GM23338 (cell line): Measurements from ENCODE around the gene NPPA. TPM values are rescaled to one million over a fixed set of nuclear protein-coding genes. Genes with fewer than 3 reads are reported as not detected.

ENCODE experiments used
- ATAC-seq: fragments of 200-7000 bp; cut with Tn5 transposase; 3 replicates; pipeline ENCODE4 v1.9.1; 2020
- DNase-seq: peaks from one replicate; pipeline ENCODE4 v3.0.0-alpha.2; 2015; ENCODE audit warnings: low spot score
- H2AFZ ChIP-seq: fragments of 200-600 bp; sonication (generic); 2 replicates; pipeline ENCODE4 v1.8.0; 2016; ENCODE audit warnings: antibody characterized with exemption, mild to moderate bottlenecking, moderate library complexity
- H3F3A ChIP-seq: fragments of 200-600 bp; sonication (generic); replicated peaks from 2 replicates; pipeline ENCODE4 v1.8.0; 2017; ENCODE audit warnings: antibody characterized with exemption, mixed run types, low read depth
- H3K27ac ChIP-seq: fragments of 200-600 bp; sonication (generic); 2 replicates; pipeline ENCODE4 v1.6.1; 2016; ENCODE audit warnings: low read depth
- H3K27me3 ChIP-seq: fragments of 200-600 bp; sonication (generic); 2 replicates; pipeline ENCODE4 v1.8.0; 2016; ENCODE audit warnings: mild to moderate bottlenecking, mixed run types, moderate library complexity; ENCODE audit not compliant: insufficient read depth
- H3K36me3 ChIP-seq: fragments of 200-600 bp; sonication (generic); 2 replicates; pipeline ENCODE4 v1.8.0; 2016; ENCODE audit warnings: mild to moderate bottlenecking; ENCODE audit not compliant: insufficient read depth
- H3K4me1 ChIP-seq: fragments of 200-600 bp; sonication (generic); 2 replicates; pipeline ENCODE4 v1.8.0; 2016; ENCODE audit warnings: mild to moderate bottlenecking, moderate library complexity; ENCODE audit not compliant: insufficient read depth
- H3K4me2 ChIP-seq: fragments of 200-600 bp; sonication (generic); 2 replicates; pipeline ENCODE4 v1.7.1; 2017; ENCODE audit warnings: mixed run types
- H3K4me3 ChIP-seq: fragments of 200-600 bp; sonication (generic); 2 replicates; pipeline ENCODE4 v1.6.1; 2016; ENCODE audit warnings: mixed run types
- H3K79me2 ChIP-seq: fragments of 200-600 bp; sonication (generic); replicated peaks from 2 replicates; pipeline ENCODE4 v1.8.0; 2017; ENCODE audit warnings: mild to moderate bottlenecking; ENCODE audit not compliant: insufficient read depth
- H3K9me2 ChIP-seq: fragments of 200-600 bp; sonication (generic); 2 replicates; pipeline ENCODE4 v1.8.0; 2017; ENCODE audit not compliant: insufficient read depth
- H4K20me1 ChIP-seq: fragments of 200-600 bp; sonication (generic); replicated peaks from 2 replicates; pipeline ENCODE4 v1.8.0; 2017; ENCODE audit warnings: mild to moderate bottlenecking; ENCODE audit not compliant: insufficient read depth
- H3K27ac Mint-ChIP-seq: 2 replicates; pipeline ENCODE4 v1.8.0; 2020; ENCODE audit warnings: inconsistent platforms, mild to moderate bottlenecking, moderate library complexity, mixed read lengths
- H3K27me3 Mint-ChIP-seq: 3 replicates; pipeline ENCODE4 v1.8.0; 2022; ENCODE audit warnings: low read depth, mild to moderate bottlenecking, moderate library complexity, mixed read lengths, inconsistent platforms; ENCODE audit not compliant: insufficient read depth, poor library complexity
- H3K36me3 Mint-ChIP-seq: 3 replicates; pipeline ENCODE4 v1.8.0; 2021; ENCODE audit warnings: low read depth, mild to moderate bottlenecking, inconsistent platforms, moderate library complexity, mixed read lengths
- H3K4me1 Mint-ChIP-seq: 3 replicates; pipeline ENCODE4 v1.8.0; 2020; ENCODE audit warnings: mild to moderate bottlenecking, inconsistent platforms, mixed read lengths
- H3K4me3 Mint-ChIP-seq: 3 replicates; pipeline ENCODE4 v1.8.0; 2021; ENCODE audit warnings: moderate library complexity, mild to moderate bottlenecking, inconsistent platforms, mixed read lengths
- H3K9me3 Mint-ChIP-seq: 3 replicates; pipeline ENCODE4 v1.8.0; 2020; ENCODE audit warnings: moderate library complexity, mild to moderate bottlenecking, inconsistent platforms, mixed read lengths
- EZH2 ChIP-seq: fragments of 200-600 bp; sonication (generic); IDR thresholded peaks from one replicate; pipeline ENCODE4 v1.8.0; 2017; ENCODE audit warnings: antibody characterized with exemption, mild to moderate bottlenecking, low read depth; ENCODE audit not compliant: unreplicated experiment
- EZH2phosphoT487 ChIP-seq: fragments of 200-600 bp; sonication (generic); IDR thresholded peaks from one replicate; pipeline ENCODE4 v1.8.1; 2018; ENCODE audit warnings: antibody characterized with exemption; ENCODE audit not compliant: unreplicated experiment
- JUNB ChIP-seq: IDR thresholded peaks from one replicate; pipeline ENCODE4 v1.6.1; 2016; ENCODE audit warnings: antibody characterized with exemption; ENCODE audit not compliant: unreplicated experiment
- NANOG ChIP-seq: IDR thresholded peaks from 2 replicates; pipeline ENCODE4 v1.6.1; 2016; ENCODE audit warnings: antibody characterized with exemption, borderline replicate concordance
- STAT1 ChIP-seq: IDR thresholded peaks from one replicate; pipeline ENCODE4 v1.6.1; 2016; ENCODE audit warnings: antibody characterized with exemption; ENCODE audit not compliant: unreplicated experiment
- ZNF331 ChIP-seq: fragments of 250-450 bp; sonication (Bioruptor Pico); IDR thresholded peaks from 2 replicates; pipeline ENCODE4 v1.5.0; 2020; ENCODE audit warnings: low read depth, mild to moderate bottlenecking, moderate library complexity
- polyA plus RNA-seq: library from polyadenylated mRNA; unstranded; fragments of >200 nt; fragmentation: Nextera tagmentation; extraction: Ambion mirVana; gene quantifications from 2 replicates; pipeline ENCODE4 v1.2.1, GENCODE V29; 2016
- total RNA-seq: library from RNA; depleted of rRNA; stranded (reverse); fragments of >200 nt; shearing (Covaris generic); gene quantifications from 2 replicates; pipeline ENCODE4 v1.2.3, GENCODE V29; 2014
- TF ChIP-seq, protein P1 (sequence below): IDR thresholded peaks from one replicate; pipeline ENCODE4 v1.6.1; 2018; ENCODE audit warnings: antibody characterized with exemption; ENCODE audit not compliant: unreplicated experiment
- TF ChIP-seq, protein P2 (sequence below): IDR thresholded peaks from 2 replicates; pipeline ENCODE4 v1.6.1; 2016; ENCODE audit warnings: antibody characterized with exemption
- TF ChIP-seq, protein P3 (sequence below), 2 experiments: fragments of 200-600 bp in 1 of 2; sonication (generic) in 1 of 2; conservative IDR thresholded peaks; 2 replicates each; pipeline versions ENCODE4 v1.5.1 to v1.6.1; 2016 to 2017; ENCODE audit warnings: antibody characterized with exemption in 2 of 2, low read depth in 2 of 2, mild to moderate bottlenecking in 2 of 2, moderate library complexity in 1 of 2
- TF ChIP-seq, protein P4 (sequence below): fragments of 250-450 bp; sonication (Bioruptor Pico); IDR thresholded peaks from 2 replicates; pipeline ENCODE4 v1.5.0; 2020; ENCODE audit warnings: mild to moderate bottlenecking, moderate library complexity

NPPA gene
- total and polyA plus RNA-seq, 2 experiments from 2014 or later: 0.29 TPM; not detected in 1

DNA sequence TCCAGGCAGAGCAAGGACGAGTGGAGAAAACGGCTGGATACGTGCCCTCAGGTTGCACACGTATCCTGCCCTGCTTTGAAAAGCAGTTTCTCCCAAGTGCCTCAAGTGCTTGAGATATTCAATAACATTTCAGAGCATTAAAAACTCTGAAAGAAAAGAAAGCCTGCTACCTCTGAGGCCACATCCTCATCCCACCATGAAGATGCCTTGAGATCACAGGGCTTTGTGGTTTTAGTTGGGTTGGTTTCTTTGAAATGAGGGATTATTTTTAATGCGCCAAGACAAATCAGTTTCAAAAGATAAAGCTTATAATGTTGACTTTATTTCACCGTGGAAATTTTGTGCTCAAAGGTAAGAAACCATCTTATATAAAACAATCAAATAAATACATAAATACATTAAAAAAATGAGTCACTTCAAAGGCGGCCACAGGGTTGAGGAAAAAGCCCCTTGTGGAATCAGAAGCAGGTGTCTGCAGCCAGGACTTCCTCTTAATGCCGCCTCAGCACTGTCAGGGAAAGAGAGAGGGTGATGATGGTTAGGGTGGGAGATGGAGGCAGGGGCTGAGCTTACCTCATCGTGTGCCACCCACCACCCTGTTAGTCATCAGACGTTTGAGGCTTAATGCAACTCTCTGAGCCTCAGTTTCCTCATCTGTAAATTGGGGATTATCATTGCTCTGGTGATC lies 9.7 kb upstream of the NPPA start (continued):
- TF ChIP-seq, protein P1, sequence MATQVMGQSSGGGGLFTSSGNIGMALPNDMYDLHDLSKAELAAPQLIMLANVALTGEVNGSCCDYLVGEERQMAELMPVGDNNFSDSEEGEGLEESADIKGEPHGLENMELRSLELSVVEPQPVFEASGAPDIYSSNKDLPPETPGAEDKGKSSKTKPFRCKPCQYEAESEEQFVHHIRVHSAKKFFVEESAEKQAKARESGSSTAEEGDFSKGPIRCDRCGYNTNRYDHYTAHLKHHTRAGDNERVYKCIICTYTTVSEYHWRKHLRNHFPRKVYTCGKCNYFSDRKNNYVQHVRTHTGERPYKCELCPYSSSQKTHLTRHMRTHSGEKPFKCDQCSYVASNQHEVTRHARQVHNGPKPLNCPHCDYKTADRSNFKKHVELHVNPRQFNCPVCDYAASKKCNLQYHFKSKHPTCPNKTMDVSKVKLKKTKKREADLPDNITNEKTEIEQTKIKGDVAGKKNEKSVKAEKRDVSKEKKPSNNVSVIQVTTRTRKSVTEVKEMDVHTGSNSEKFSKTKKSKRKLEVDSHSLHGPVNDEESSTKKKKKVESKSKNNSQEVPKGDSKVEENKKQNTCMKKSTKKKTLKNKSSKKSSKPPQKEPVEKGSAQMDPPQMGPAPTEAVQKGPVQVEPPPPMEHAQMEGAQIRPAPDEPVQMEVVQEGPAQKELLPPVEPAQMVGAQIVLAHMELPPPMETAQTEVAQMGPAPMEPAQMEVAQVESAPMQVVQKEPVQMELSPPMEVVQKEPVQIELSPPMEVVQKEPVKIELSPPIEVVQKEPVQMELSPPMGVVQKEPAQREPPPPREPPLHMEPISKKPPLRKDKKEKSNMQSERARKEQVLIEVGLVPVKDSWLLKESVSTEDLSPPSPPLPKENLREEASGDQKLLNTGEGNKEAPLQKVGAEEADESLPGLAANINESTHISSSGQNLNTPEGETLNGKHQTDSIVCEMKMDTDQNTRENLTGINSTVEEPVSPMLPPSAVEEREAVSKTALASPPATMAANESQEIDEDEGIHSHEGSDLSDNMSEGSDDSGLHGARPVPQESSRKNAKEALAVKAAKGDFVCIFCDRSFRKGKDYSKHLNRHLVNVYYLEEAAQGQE: no peak
- no peak for TF ChIP-seq NANOG
- no peak for TF ChIP-seq ZNF331 (CRISPR knock-in tag)
- TF ChIP-seq STAT1: no peak
- TF ChIP-seq, protein P2, sequence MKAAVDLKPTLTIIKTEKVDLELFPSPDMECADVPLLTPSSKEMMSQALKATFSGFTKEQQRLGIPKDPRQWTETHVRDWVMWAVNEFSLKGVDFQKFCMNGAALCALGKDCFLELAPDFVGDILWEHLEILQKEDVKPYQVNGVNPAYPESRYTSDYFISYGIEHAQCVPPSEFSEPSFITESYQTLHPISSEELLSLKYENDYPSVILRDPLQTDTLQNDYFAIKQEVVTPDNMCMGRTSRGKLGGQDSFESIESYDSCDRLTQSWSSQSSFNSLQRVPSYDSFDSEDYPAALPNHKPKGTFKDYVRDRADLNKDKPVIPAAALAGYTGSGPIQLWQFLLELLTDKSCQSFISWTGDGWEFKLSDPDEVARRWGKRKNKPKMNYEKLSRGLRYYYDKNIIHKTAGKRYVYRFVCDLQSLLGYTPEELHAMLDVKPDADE: no peak
- TF ChIP-seq, protein P3, sequence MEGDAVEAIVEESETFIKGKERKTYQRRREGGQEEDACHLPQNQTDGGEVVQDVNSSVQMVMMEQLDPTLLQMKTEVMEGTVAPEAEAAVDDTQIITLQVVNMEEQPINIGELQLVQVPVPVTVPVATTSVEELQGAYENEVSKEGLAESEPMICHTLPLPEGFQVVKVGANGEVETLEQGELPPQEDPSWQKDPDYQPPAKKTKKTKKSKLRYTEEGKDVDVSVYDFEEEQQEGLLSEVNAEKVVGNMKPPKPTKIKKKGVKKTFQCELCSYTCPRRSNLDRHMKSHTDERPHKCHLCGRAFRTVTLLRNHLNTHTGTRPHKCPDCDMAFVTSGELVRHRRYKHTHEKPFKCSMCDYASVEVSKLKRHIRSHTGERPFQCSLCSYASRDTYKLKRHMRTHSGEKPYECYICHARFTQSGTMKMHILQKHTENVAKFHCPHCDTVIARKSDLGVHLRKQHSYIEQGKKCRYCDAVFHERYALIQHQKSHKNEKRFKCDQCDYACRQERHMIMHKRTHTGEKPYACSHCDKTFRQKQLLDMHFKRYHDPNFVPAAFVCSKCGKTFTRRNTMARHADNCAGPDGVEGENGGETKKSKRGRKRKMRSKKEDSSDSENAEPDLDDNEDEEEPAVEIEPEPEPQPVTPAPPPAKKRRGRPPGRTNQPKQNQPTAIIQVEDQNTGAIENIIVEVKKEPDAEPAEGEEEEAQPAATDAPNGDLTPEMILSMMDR (conservative IDR thresholded peaks at IDR 0.05; ENCODE audit: low read depth in 2 of 2): no peak
- no peak for TF ChIP-seq JUNB
- TF ChIP-seq EZH2: no peak

DNA sequence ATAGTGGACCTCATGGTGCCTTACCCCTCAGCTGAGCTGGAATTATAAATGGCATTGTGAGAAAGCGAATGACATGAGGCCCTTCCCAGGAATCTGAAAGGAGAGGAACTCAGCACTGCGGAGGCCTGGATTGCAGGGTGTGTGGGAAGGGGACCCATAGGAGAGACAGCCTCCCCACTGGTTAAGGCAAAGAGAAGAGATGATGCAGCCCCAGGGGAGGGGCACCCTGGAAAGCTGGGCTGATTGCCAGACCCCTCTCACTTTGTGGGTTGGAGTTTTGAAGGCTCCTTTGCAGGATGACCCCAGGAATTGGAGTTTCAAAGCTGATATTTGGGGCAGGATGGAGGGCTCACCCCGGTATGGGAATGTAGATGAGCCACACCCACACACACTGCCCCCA lies 9.1 kb upstream of the NPPA start:
- no peaks in the 10 kb centered on the region for H3K79me2 ChIP-seq
- H3F3A ChIP-seq: no peaks in the 10 kb centered on the region
- Mint-ChIP-seq H3K27ac (no peak overlapping the region), H3K9me3 (no peaks in the 10 kb centered on the region), H3K4me1 (peaks cover 7% of the 10 kb centered on the region; the same call in 1 of the 3 replicates), H3K27me3 (peaks cover 16% of the 10 kb centered on the region), H3K36me3 (no peaks in the 10 kb centered on the region), H3K4me3 (no peak overlapping the region)
- H4K20me1 ChIP-seq: no peaks in the 10 kb centered on the region
- H3K9me2 ChIP-seq: no peaks in the 10 kb centered on the region
- no peak overlapping the region for H3K4me3 ChIP-seq
- DNase-seq: no peak
- H3K4me2 ChIP-seq: no peak overlapping the region
- no peaks in the 10 kb centered on the region for H3K4me1 ChIP-seq
- ATAC-seq: no peak
- no peak overlapping the region for H3K27ac ChIP-seq
- H3K36me3 ChIP-seq: no peaks in the 10 kb centered on the region
- no peak overlapping the region for H2AFZ ChIP-seq
- peaks cover 27% of the 10 kb centered on the region for H3K27me3 ChIP-seq
- TF ChIP-seq ZNF331 (CRISPR knock-in tag) (no peak), EZH2phosphoT487 (no peak), EZH2 (no peak), NANOG (no peak)
- TF ChIP-seq, protein P2: no peak
- TF ChIP-seq, protein P4, sequence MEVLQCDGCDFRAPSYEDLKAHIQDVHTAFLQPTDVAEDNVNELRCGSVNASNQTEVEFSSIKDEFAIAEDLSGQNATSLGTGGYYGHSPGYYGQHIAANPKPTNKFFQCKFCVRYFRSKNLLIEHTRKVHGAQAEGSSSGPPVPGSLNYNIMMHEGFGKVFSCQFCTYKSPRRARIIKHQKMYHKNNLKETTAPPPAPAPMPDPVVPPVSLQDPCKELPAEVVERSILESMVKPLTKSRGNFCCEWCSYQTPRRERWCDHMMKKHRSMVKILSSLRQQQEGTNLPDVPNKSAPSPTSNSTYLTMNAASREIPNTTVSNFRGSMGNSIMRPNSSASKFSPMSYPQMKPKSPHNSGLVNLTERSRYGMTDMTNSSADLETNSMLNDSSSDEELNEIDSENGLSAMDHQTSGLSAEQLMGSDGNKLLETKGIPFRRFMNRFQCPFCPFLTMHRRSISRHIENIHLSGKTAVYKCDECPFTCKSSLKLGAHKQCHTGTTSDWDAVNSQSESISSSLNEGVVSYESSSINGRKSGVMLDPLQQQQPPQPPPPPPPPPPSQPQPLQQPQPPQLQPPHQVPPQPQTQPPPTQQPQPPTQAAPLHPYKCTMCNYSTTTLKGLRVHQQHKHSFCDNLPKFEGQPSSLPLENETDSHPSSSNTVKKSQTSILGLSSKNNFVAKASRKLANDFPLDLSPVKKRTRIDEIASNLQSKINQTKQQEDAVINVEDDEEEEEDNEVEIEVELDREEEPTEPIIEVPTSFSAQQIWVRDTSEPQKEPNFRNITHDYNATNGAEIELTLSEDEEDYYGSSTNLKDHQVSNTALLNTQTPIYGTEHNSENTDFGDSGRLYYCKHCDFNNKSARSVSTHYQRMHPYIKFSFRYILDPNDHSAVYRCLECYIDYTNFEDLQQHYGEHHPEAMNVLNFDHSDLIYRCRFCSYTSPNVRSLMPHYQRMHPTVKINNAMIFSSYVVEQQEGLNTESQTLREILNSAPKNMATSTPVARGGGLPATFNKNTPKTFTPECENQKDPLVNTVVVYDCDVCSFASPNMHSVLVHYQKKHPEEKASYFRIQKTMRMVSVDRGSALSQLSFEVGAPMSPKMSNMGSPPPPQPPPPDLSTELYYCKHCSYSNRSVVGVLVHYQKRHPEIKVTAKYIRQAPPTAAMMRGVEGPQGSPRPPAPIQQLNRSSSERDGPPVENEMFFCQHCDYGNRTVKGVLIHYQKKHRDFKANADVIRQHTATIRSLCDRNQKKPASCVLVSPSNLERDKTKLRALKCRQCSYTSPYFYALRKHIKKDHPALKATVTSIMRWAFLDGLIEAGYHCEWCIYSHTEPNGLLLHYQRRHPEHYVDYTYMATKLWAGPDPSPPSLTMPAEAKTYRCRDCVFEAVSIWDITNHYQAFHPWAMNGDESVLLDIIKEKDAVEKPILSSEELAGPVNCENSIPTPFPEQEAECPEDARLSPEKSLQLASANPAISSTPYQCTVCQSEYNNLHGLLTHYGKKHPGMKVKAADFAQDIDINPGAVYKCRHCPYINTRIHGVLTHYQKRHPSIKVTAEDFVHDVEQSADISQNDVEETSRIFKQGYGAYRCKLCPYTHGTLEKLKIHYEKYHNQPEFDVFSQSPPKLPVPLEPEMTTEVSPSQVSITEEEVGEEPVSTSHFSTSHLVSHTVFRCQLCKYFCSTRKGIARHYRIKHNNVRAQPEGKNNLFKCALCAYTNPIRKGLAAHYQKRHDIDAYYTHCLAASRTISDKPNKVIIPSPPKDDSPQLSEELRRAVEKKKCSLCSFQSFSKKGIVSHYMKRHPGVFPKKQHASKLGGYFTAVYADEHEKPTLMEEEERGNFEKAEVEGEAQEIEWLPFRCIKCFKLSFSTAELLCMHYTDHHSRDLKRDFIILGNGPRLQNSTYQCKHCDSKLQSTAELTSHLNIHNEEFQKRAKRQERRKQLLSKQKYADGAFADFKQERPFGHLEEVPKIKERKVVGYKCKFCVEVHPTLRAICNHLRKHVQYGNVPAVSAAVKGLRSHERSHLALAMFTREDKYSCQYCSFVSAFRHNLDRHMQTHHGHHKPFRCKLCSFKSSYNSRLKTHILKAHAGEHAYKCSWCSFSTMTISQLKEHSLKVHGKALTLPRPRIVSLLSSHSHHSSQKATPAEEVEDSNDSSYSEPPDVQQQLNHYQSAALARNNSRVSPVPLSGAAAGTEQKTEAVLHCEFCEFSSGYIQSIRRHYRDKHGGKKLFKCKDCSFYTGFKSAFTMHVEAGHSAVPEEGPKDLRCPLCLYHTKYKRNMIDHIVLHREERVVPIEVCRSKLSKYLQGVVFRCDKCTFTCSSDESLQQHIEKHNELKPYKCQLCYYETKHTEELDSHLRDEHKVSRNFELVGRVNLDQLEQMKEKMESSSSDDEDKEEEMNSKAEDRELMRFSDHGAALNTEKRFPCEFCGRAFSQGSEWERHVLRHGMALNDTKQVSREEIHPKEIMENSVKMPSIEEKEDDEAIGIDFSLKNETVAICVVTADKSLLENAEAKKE (CRISPR knock-in tag): no peak
